Gastroesophageal sphincter (tissue), 3 donors: ENCODE data around the gene ENG.

Source experiments
- CTCF ChIP-seq, 4 experiments: fragments of 200-600 bp in 2 of 4; fragments of 450-650 bp in 2 of 4; sonication (generic) in 1 of 4; IDR thresholded peaks; one replicate each; pipeline ENCODE4 v1.5.1; 2017 to 2019; ENCODE audit warnings: antibody characterized with exemption in 4 of 4, mild to moderate bottlenecking in 2 of 4, moderate library complexity in 2 of 4
- EP300 ChIP-seq: sonication (generic); formaldehyde crosslinking; IDR thresholded peaks from one replicate; pipeline ENCODE4 v1.6.1; 2017; ENCODE audit warnings: antibody characterized with exemption, mild to moderate bottlenecking
- POLR2A ChIP-seq, 2 donors: fragments of 450-650 bp; IDR thresholded peaks; one replicate each; pipeline ENCODE4 v1.6.1; 2017; ENCODE audit warnings: antibody characterized with exemption in 2 of 2, mild to moderate bottlenecking in 2 of 2, moderate library complexity in 1 of 2
- POLR2AphosphoS5 ChIP-seq: sonication (generic); formaldehyde crosslinking; IDR thresholded peaks from one replicate; pipeline ENCODE4 v1.6.1; 2017; ENCODE audit warnings: antibody characterized with exemption

DNA sequence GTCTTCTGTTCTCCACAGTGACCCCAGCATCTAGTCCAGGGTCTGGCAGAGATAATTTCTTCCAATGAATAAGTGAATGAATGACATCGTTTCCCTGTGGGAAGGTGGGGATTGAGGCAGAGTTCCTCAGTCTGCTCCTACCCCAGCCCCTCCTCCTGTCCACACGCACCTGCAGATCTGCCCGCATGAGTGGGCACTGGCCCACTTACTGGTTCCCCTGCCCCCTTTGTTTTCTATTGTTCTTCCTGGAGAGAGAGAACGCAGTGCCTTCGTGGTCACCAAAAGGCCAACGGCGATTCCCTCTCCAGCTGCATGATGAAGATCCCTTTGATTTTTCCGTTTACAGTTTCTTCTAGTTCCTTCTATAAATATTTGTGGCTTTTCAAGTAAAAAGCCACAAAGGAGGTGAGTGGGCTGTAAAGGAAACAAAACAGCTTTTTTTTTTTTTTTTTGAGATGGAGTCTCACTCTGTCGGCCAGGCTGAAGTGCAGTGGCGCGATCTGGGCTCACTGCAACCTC lies 57.5 kb downstream of the ENG start:
- TF ChIP-seq POLR2A (IDR thresholded peaks at IDR 0.05) (no peak), CTCF (IDR thresholded peaks at IDR 0.05) (no peak), POLR2AphosphoS5 (no peak), EP300 (no peak)
